ENCODE measurements around the gene CRHR1. TPM values are rescaled to one million over a fixed set of nuclear protein-coding genes. Genes with fewer than 3 reads are reported as not detected.

Gene CRHR1
- total RNA-seq, 1 experiment from 2014 or later, result not detected

DNA sequence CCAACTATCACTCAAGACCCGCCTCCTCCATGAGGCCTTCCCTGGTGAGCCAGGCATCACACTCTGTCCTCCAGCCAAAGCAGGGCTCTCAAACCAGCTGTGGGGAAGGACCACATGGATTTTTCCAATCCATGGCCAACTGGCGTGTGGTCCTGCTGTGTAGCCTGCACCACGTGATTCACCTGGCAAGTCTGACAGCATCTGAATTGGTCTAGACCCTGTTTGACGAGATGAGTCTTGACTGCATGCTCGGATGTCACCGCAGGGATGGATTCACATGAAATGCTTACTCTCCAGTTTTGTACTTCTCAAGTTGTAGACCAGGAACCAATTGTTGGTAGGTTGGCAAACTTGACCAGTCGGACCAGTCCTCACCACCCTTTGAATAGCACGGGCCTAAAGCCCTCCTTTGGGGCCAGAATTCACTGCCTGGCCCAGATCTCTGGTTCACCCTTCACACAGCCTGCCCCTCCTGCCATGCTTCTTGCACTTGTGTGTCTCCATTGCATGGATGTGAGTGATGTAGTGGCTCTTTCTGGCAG is 9.9 kb downstream of the CRHR1 start:
- Histone ChIP-seq H3K36me3 (no peaks in the 10 kb centered on the region), H3K9me3 (no peaks in the 10 kb centered on the region), H3K27me3 (peaks cover 31% of the 10 kb centered on the region), H3K4me3 (no peak overlapping the region)
- DNase-seq, result no peak

DNA sequence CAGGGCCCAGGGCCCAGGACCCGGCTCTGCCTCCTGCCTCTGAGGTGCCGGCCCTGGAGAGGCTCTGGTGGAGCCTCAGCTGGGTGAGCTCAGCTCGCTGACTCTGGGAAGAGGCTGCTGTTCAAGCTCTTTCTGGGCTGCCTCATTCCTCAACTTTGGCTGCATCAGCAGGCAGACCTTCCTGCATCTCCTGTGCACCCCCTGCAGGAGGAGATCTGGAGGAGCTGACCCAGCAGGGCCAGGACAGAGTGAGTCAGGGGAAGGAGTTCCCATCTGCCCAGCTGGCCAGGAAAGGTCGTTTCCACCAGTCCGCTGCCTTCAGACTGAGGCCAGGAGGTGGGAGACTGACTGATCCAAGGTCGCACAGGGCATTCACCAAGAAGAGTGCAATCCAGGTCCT is 10.7 kb downstream of the CRHR1 start:
- peak; percentile 40 for DNase-seq
- Histone ChIP-seq H3K9me3 (no peaks in the 10 kb centered on the region), H3K27me3 (peaks cover 24% of the 10 kb centered on the region), H3K4me3 (no peak overlapping the region), H3K36me3 (no peaks in the 10 kb centered on the region)

- Histone ChIP-seq H3K9me3 (no peaks in the 10 kb centered on the region), H3K36me3 (no peaks in the 10 kb centered on the region), H3K4me3 (no peak overlapping the region), H3K27me3 (peaks cover 7% of the 10 kb centered on the region)
- DNase-seq, result no peak
Measured at GRCh38 chr17:45800816-45801215, 16.7 kb downstream of the CRHR1 start.

DNA sequence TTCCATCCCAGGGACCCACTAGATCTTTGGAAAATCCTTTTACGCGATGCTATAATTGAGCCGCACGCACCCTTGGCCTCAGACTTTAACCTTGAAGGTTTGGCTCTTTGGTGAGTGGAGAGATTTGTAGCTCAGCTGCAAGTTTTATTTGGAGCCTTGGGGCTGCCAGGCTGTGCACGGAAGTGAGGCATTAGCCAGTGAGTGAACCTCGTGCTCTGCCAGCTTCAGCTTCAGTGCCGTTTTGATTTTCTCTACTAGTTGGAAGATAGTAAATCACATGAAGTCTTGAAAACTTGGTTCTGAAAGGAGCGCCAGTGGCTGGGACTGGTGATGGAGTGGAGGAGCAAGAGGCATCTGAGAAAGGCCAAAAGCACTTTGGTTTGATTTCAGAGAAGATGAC is 17.3 kb downstream of the CRHR1 start:
- no peak for DNase-seq
- Histone ChIP-seq H3K27me3 (peaks cover 9% of the 10 kb centered on the region), H3K36me3 (no peaks in the 10 kb centered on the region), H3K9me3 (no peaks in the 10 kb centered on the region), H3K4me3 (no peak overlapping the region)

- Histone ChIP-seq H3K36me3 (no peaks in the 10 kb centered on the region), H3K9me3 (peaks cover 7% of the 10 kb centered on the region; the same call in 1 of the 2 replicates), H3K4me3 (no peak overlapping the region), H3K27me3 (peaks cover 9% of the 10 kb centered on the region)
- DNase-seq, result no peak
Measured at GRCh38 chr17:45808845-45809244, 24.7 kb downstream of the CRHR1 start.

- no peak for DNase-seq
- peaks cover 9% of the 10 kb centered on the region; the same call in 1 of the 2 replicates for H3K27me3 ChIP-seq
Measured at GRCh38 chr17:45809499-45809898, 25.4 kb downstream of the CRHR1 start.

GRCh38 chr17:45812102-45812501 is 28.0 kb downstream of the CRHR1 start:
- no peaks in the 10 kb centered on the region for H3K36me3 ChIP-seq
- peaks cover 7% of the 10 kb centered on the region; the same call in 1 of the 2 replicates for H3K9me3 ChIP-seq
- H3K27me3 ChIP-seq, result no peaks in the 10 kb centered on the region; the same call in 1 of the 2 replicates
- DNase-seq, result no peak
- H3K4me3 ChIP-seq, result no peak overlapping the region

More at GRCh38 chr17:45809499-45809898, 25.4 kb downstream of the CRHR1 start:
- Histone ChIP-seq H3K9me3 (peaks cover 7% of the 10 kb centered on the region; the same call in 1 of the 2 replicates), H3K4me3 (no peak overlapping the region), H3K36me3 (no peaks in the 10 kb centered on the region)

DNA sequence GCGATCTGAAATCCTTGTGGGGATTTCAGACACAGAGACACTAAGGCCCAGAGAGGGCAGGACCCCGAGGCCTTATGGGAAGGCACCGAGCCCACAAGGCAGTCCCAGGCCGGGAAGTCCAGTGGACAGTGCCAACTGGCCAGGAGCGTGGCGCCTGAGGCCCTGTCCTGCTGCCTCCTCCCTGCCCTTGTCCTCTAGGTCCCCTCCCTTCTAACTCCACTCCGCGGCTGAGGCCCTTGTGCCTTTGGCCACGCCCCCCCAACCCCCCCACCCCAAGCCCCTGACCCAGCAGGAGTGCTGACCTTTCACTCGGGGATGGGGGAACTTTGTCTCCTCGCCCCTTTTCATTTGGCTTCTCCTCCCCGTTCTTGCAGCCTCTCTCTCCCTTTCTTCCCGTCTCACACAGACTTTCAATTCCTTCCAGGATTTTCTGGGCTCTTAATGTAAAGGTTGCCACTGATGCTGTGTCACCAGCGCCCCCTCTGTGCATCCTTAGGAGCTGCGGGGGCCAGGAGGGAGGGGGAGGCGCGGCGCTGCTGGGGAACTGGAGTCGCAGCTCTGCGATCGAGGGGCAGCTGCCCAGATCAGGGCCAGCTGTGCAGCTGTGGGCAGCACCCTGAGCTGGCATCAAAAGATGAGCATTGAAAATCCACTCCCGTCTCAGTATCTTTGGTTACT is 29.1 kb downstream of the CRHR1 start:
- no peaks in the 10 kb centered on the region for H3K36me3 ChIP-seq
- H3K9me3 ChIP-seq, result peaks cover 7% of the 10 kb centered on the region; the same call in 1 of the 2 replicates
- no peak overlapping the region for H3K4me3 ChIP-seq
- H3K27me3 ChIP-seq, result no peaks in the 10 kb centered on the region
- no peak for DNase-seq

DNA sequence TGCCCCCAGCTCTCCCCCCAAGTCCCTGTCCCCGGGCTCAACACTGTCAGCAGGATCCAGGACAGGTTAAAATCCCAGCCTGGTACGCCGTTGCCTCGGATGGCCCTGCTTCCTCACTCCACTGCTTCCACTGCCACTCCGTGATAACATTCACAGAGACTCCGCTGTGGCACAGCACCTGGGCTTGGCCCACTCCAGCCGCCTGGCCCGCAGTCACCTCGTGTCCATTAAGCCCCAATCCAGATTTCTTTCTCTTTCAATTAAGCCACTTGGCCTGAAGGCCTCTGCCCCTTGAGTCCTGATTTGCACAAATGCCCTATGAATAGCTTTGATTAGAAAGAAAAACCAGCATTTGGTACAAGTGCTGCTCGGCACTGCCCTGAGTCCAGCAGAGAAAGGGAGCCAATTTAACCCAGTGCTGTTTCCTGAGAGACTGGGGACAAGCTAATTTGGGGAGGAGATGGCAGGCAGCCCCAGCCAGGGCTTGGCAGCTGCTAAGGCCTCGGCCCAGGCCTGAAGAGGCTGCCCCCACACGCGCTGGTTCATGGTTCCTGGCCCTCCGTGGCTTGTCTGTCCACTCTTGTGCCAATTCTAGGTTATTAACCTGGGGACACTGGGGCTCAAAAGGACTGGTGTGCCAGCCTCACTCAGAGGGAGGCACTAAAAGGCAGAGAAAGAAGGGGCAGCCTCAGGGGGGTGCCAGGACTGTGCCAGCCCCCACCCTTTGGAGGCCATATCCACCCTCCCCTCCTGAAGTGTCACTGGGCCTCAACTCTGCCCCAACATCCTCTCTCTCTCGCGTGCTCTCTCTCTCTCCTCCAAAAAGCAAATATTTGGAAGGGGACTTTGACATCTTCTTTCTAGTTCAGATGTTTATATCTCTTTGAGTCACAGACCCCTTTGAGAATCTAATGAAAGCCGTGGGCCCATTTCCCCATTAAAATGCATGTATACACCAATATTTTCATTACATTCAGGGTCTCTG is 30.8 kb downstream of the CRHR1 start:
- no peaks in the 10 kb centered on the region for H3K36me3 ChIP-seq
- H3K9me3 ChIP-seq, result peaks cover 7% of the 10 kb centered on the region; the same call in 1 of the 2 replicates
- no peaks in the 10 kb centered on the region for H3K27me3 ChIP-seq
- no peak overlapping the region for H3K4me3 ChIP-seq
- no peak for DNase-seq

DNA sequence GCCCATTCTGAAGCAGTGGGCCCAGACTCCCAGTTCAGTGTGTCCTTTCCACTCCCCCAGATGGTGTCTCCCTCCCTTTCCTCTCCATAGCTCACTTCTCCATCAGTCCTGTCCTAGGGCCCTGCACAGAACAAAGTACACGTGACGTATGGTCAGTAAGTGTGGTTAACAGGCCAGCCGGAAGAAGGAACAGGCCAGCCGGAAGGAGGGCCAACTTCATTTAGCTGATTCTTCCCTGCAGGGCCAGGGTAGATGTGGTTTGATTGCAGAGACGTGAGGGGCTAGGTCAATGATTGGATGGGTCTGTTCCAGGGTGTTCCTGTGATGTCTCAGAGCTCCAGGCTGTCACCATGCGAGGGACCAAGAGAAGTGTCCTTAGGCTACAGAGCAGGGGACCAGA is 31.6 kb downstream of the CRHR1 start:
- no peak for DNase-seq
- Histone ChIP-seq H3K9me3 (peaks cover 7% of the 10 kb centered on the region; the same call in 1 of the 2 replicates), H3K27me3 (no peaks in the 10 kb centered on the region), H3K36me3 (no peaks in the 10 kb centered on the region), H3K4me3 (no peak overlapping the region)

DNA sequence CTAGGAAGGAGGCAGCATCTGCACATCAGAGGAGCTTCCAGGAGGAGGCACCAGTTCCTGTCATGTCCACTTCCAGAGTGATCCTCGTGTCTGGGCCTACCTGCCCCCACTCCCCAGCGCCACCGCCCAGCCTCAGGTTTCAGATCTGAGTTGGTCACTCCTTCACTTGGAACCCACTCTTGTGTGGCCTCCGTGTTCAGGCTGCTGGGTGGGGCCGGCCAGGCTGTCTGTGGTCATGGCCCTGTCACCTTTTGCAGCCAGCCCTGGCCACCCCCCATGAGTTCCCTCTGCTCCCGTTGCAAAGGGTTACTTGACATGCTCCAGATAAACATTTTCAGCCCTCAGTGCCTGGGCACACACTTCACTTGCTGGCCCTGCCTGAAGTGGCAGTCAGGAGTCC is 33.9 kb downstream of the CRHR1 start:
- no peaks in the 10 kb centered on the region for H3K36me3 ChIP-seq
- H3K27me3 ChIP-seq, result peaks cover 5% of the 10 kb centered on the region; the same call in 1 of the 2 replicates
- no peak for DNase-seq
- H3K9me3 ChIP-seq, result no peaks in the 10 kb centered on the region
- H3K4me3 ChIP-seq, result no peak overlapping the region

- Histone ChIP-seq H3K4me3 (no peak overlapping the region), H3K9me3 (no peaks in the 10 kb centered on the region), H3K27me3 (peaks cover 5% of the 10 kb centered on the region; the same call in 1 of the 2 replicates), H3K36me3 (no peaks in the 10 kb centered on the region)
- DNase-seq, result no peak
Measured at GRCh38 chr17:45818699-45819098, 34.6 kb downstream of the CRHR1 start.

GRCh38 chr17:45819632-45820031 is 35.5 kb downstream of the CRHR1 start:
- no peak overlapping the region for H3K4me3 ChIP-seq
- no peaks in the 10 kb centered on the region for H3K36me3 ChIP-seq
- no peak for DNase-seq
- no peaks in the 10 kb centered on the region for H3K9me3 ChIP-seq
- H3K27me3 ChIP-seq, result peaks cover 5% of the 10 kb centered on the region; the same call in 1 of the 2 replicates

- H3K36me3 ChIP-seq, result no peaks in the 10 kb centered on the region
- H3K9me3 ChIP-seq, result no peaks in the 10 kb centered on the region
- H3K27me3 ChIP-seq, result peaks cover 5% of the 10 kb centered on the region; the same call in 1 of the 2 replicates
- DNase-seq, result no peak
- H3K4me3 ChIP-seq, result no peak overlapping the region
Measured at GRCh38 chr17:45820052-45820780, 36.1 kb downstream of the CRHR1 start.

- Histone ChIP-seq H3K27me3 (peaks cover 5% of the 10 kb centered on the region; the same call in 1 of the 2 replicates), H3K36me3 (no peaks in the 10 kb centered on the region), H3K9me3 (no peaks in the 10 kb centered on the region), H3K4me3 (no peak overlapping the region)
- no peak for DNase-seq
Measured at GRCh38 chr17:45821147-45821546, 37.0 kb downstream of the CRHR1 start.

DNA sequence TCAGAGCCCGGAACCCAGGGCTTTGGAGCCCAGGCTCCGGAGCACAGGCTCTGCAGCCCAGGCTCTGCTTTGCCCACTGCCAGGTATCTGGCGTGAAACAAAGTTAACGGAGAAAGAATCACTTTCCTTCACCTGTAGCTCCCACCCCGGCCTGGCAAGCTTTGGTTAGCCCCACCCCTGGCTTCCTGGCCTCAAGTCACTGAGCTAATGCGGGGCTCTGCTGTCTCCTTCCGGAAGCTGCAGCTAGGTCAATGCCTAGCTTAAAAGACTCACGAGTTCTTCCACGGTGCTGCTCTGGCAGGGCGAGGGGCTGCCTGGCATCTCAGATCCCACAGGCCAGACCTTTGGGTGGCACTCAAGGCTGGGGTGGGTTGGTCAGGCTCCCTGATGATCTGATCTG is 39.5 kb downstream of the CRHR1 start:
- Histone ChIP-seq H3K27me3 (peaks cover 5% of the 10 kb centered on the region; the same call in 1 of the 2 replicates), H3K9me3 (no peaks in the 10 kb centered on the region), H3K36me3 (no peaks in the 10 kb centered on the region), H3K4me3 (no peak overlapping the region)
- DNase-seq, result no peak
